Neural cell (in vitro differentiated cells): ENCODE data around the gene VAV2. TPM values are rescaled to one million over a fixed set of nuclear protein-coding genes. Genes with fewer than 3 reads are reported as not detected.

Source experiments
- H2AFZ ChIP-seq: fragments of 200-600, 300-800 bp; sonication (generic), shearing (Covaris generic); 2 replicates; pipeline ENCODE4 v1.6.0; 2014; ENCODE audit warnings: low read depth, mild to moderate bottlenecking, antibody characterized with exemption, low read length, moderate library complexity
- H3F3A ChIP-seq: fragments of 200-600 bp; shearing (Covaris generic); 2 replicates; pipeline ENCODE4 v1.6.1; 2016; ENCODE audit warnings: mild to moderate bottlenecking, moderate library complexity, mixed read lengths, antibody characterized with exemption, low read length; ENCODE audit not compliant: insufficient read depth, poor library complexity, severe bottlenecking
- H3K27ac ChIP-seq: fragments of 200-600, 300-800 bp; sonication (generic), shearing (Covaris generic); 2 replicates; pipeline ENCODE4 v1.5.1; 2014; ENCODE audit warnings: mild to moderate bottlenecking, low read length, moderate library complexity
- H3K27me3 ChIP-seq: fragments of 300-800, 200-600 bp; sonication (generic), shearing (Covaris generic); 2 replicates; pipeline ENCODE4 v1.6.0; 2014; ENCODE audit warnings: mild to moderate bottlenecking, low read depth, low read length, moderate library complexity; ENCODE audit not compliant: insufficient read depth
- H3K36me3 ChIP-seq: fragments of 300-800, 200-600 bp; sonication (generic), shearing (Covaris generic); 2 replicates; pipeline ENCODE4 v1.5.1; 2014; ENCODE audit warnings: mild to moderate bottlenecking, antibody characterized with exemption, low read length, moderate library complexity; ENCODE audit not compliant: insufficient read depth
- H3K4me2 ChIP-seq: fragments of 300-800, 200-600 bp; sonication (generic), shearing (Covaris generic); 2 replicates; pipeline ENCODE4 v1.6.0; 2014; ENCODE audit warnings: mild to moderate bottlenecking, low read length
- H3K4me3 ChIP-seq: fragments of 300-800, 200-600 bp; sonication (generic), shearing (Covaris generic); 2 replicates; pipeline ENCODE4 v1.5.1; 2014; ENCODE audit warnings: mild to moderate bottlenecking, low read length, moderate library complexity
- H3K79me2 ChIP-seq: fragments of 200-600 bp; shearing (Covaris generic); replicated peaks from 2 replicates; pipeline ENCODE4 v1.6.0; 2014; ENCODE audit warnings: mild to moderate bottlenecking, low read length, moderate library complexity; ENCODE audit not compliant: insufficient read depth
- H3K9ac ChIP-seq: fragments of 300-800, 200-600 bp; sonication (generic), shearing (Covaris generic); 2 replicates; pipeline ENCODE4 v1.6.1; 2016; ENCODE audit warnings: mild to moderate bottlenecking, low read length, mixed read lengths
- H3K9me2 ChIP-seq: fragments of 200-600 bp; shearing (Covaris generic); 2 replicates; pipeline ENCODE4 v1.6.1; 2016; ENCODE audit warnings: mild to moderate bottlenecking, low read length, mixed read lengths; ENCODE audit not compliant: insufficient read depth
- H3K9me3 ChIP-seq: fragments of 200-600, 300-800 bp; sonication (generic), shearing (Covaris generic); 2 replicates; pipeline ENCODE4 v1.6.1; 2016; ENCODE audit warnings: mild to moderate bottlenecking, mixed run types, low read length, moderate library complexity, mixed read lengths
- H4K20me1 ChIP-seq: fragments of 200-600 bp; shearing (Covaris generic); 2 replicates; pipeline ENCODE4 v1.6.1; 2016; ENCODE audit warnings: mild to moderate bottlenecking, mixed run types; ENCODE audit not compliant: insufficient read depth
- CTCF ChIP-seq: fragments of 450-650 bp; IDR thresholded peaks from 2 replicates; pipeline ENCODE4 v1.5.1; 2014; ENCODE audit warnings: antibody characterized with exemption, mild to moderate bottlenecking, moderate library complexity; ENCODE audit not compliant: poor library complexity, severe bottlenecking
- EP300 ChIP-seq: fragments of 450-650 bp; conservative IDR thresholded peaks from 2 replicates; pipeline ENCODE4 v1.6.1; 2014; ENCODE audit warnings: antibody characterized with exemption, mild to moderate bottlenecking, moderate library complexity; ENCODE audit not compliant: poor library complexity, severe bottlenecking
- EZH2 ChIP-seq: fragments of 200-600, 300-800 bp; shearing (Covaris generic), sonication (generic); IDR thresholded peaks from 2 replicates; pipeline ENCODE4 v1.6.1; 2014; ENCODE audit warnings: antibody characterized with exemption, low read length, borderline replicate concordance, mild to moderate bottlenecking; ENCODE audit not compliant: insufficient read depth, poor library complexity, severe bottlenecking
- MXI1 ChIP-seq: fragments of 450-650 bp; conservative IDR thresholded peaks from 2 replicates; pipeline ENCODE4 v1.6.1; 2014; ENCODE audit warnings: antibody characterized with exemption, mild to moderate bottlenecking; ENCODE audit not compliant: poor library complexity, severe bottlenecking
- POLR2AphosphoS5 ChIP-seq: IDR thresholded peaks from 2 replicates; pipeline ENCODE4 v1.6.1; 2012
- RAD21 ChIP-seq: fragments of 450-650 bp; conservative IDR thresholded peaks from 2 replicates; pipeline ENCODE4 v1.6.1; 2014; ENCODE audit warnings: antibody characterized with exemption, mild to moderate bottlenecking, moderate library complexity
- REST ChIP-seq: IDR thresholded peaks from 2 replicates; pipeline ENCODE4 v1.6.1; 2012; ENCODE audit warnings: borderline replicate concordance
- SMC3 ChIP-seq: fragments of 450-650 bp; conservative IDR thresholded peaks from 2 replicates; pipeline ENCODE4 v1.6.1; 2014; ENCODE audit warnings: antibody characterized with exemption, mild to moderate bottlenecking, moderate library complexity; ENCODE audit not compliant: poor library complexity
- TAF1 ChIP-seq: IDR thresholded peaks from 2 replicates; pipeline ENCODE4 v1.6.1; 2012; ENCODE audit warnings: low read depth
- polyA plus RNA-seq: library from polyadenylated mRNA; depleted of rRNA; stranded (reverse); fragments of >200 nt; gene quantifications from 2 replicates; pipeline ENCODE4 v1.2.3, GENCODE V29; 2014

Gene VAV2
- polyA plus RNA-seq, 1 donor from 2014 or later, result 35.2 TPM

DNA sequence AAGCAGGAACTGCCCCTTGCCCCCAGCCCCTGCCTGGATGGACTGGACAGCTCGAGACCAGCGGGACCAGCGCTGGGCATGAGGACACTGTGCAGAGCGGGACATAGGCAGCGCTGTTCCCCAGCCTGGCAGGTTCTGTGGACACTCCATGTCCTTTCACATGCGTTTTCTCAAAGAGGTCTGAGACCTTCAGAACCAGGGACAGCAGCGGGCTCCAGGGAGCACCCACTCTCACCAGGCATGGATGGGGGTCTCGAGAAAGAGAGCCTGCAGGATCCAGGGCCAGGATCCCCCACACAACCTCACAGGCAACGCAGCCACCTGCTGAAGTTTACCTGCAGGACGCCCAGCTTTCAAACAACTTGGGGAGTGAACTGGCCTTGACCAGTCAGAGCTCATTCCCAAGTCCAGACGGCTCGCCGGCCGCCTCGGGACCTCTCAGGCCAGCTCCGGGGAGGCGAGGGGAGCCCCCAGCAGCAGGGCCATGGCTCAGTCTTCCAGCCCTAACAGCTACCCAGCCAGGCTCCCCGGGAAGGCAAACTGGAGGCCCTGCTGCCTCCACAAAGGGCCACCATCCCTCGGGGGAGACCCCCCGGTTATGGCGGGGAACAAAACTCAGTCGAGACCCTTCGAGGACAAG is 181.4 kb downstream of the VAV2 start:
- Histone ChIP-seq H3K27me3 (no peaks in the 10 kb centered on the region), H3K4me3 (no peak overlapping the region), H3K9me2 (no peaks in the 10 kb centered on the region), H3F3A (no peaks in the 10 kb centered on the region), H4K20me1 (no peaks in the 10 kb centered on the region), H3K4me2 (no peak overlapping the region), H3K9me3 (no peaks in the 10 kb centered on the region), H2AFZ (no peak overlapping the region), H3K79me2 (no peaks in the 10 kb centered on the region), H3K9ac (no peak overlapping the region), H3K27ac (no peak overlapping the region), H3K36me3 (no peaks in the 10 kb centered on the region)
- no peak for TF ChIP-seq SMC3
- no peak for TF ChIP-seq POLR2AphosphoS5
- TF ChIP-seq TAF1, result no peak
- TF ChIP-seq EZH2, result no peak
- no peak for TF ChIP-seq CTCF
- TF ChIP-seq EP300, result no peak
- no peak for TF ChIP-seq REST
- TF ChIP-seq MXI1, result no peak
- no peak for TF ChIP-seq RAD21

DNA sequence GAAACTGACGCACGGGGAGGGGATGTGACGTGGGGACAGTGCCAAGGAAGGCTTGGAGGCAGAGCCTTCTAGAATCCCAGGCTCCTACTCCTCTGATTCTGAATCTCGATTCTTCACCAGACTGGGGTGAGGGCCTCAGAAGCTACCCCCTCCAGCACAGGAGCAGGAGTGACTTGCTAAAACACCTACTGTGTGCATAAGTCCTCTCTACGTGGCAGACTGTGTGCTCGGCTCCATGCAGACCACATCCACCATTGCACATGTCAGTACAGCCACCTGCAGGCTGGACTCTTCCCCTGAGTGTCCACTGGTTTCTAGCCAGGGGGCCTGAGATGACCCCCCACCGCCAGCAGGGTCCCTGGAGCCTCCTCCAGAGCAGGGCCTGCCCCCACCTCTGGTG is 182.8 kb downstream of the VAV2 start:
- no peak for TF ChIP-seq RAD21
- no peak for TF ChIP-seq EP300
- no peak for TF ChIP-seq TAF1
- no peak for TF ChIP-seq SMC3
- TF ChIP-seq CTCF, result no peak
- no peak for TF ChIP-seq POLR2AphosphoS5
- TF ChIP-seq REST, result no peak
- no peak overlapping the region for H2AFZ ChIP-seq
- H3K36me3 ChIP-seq, result no peaks in the 10 kb centered on the region
- no peaks in the 10 kb centered on the region for H3F3A ChIP-seq
- no peaks in the 10 kb centered on the region for H3K27me3 ChIP-seq
- H3K4me2 ChIP-seq, result no peak overlapping the region
- no peak overlapping the region for H3K27ac ChIP-seq
- H3K9ac ChIP-seq, result no peak overlapping the region
- H3K9me3 ChIP-seq, result no peaks in the 10 kb centered on the region
- no peaks in the 10 kb centered on the region for H3K79me2 ChIP-seq
- H4K20me1 ChIP-seq, result no peaks in the 10 kb centered on the region
- H3K4me3 ChIP-seq, result no peak overlapping the region
- H3K9me2 ChIP-seq, result no peaks in the 10 kb centered on the region
